SU-DHL-6 (cell line): Measurements from ENCODE around the gene CDH23.

ENCODE experiments used
- H2AFZ ChIP-seq: fragments of 200-600 bp; sonication (generic); 2 replicates; pipeline ENCODE4 v1.6.1; 2014; ENCODE audit warnings: low read depth, mild to moderate bottlenecking, moderate library complexity, mixed read lengths, antibody characterized with exemption, low read length; ENCODE audit not compliant: severe bottlenecking
- H3F3A ChIP-seq: fragments of 200-600 bp; shearing (Covaris generic); 2 replicates; pipeline ENCODE4 v1.6.0; 2016; ENCODE audit warnings: antibody characterized with exemption, mild to moderate bottlenecking; ENCODE audit not compliant: insufficient read depth
- H3K27ac ChIP-seq: fragments of 200-600 bp; sonication (generic); 2 replicates; pipeline ENCODE4 v1.5.1; 2016; ENCODE audit warnings: low read depth, mild to moderate bottlenecking, low read length, moderate library complexity, mixed read lengths
- H3K27me3 ChIP-seq: fragments of 200-600 bp; sonication (generic), shearing (Covaris generic); 2 replicates; pipeline ENCODE4 v1.6.0; 2014; ENCODE audit warnings: mild to moderate bottlenecking, low read length
- H3K36me3 ChIP-seq: fragments of 200-600 bp; sonication (generic); 2 replicates; pipeline ENCODE4 v1.6.1; 2014; ENCODE audit warnings: mild to moderate bottlenecking, low read length, mixed read lengths
- H3K4me2 ChIP-seq: fragments of 300-600, 200-600 bp; shearing (Covaris generic), sonication (generic); 2 replicates; pipeline ENCODE4 v1.6.0; 2014; ENCODE audit warnings: low read length, low read depth, mild to moderate bottlenecking; ENCODE audit not compliant: poor library complexity, severe bottlenecking
- H3K4me3 ChIP-seq: fragments of 200-600 bp; sonication (generic); 2 replicates; pipeline ENCODE4 v1.5.1; 2014; ENCODE audit warnings: antibody characterized with exemption, low read length, mild to moderate bottlenecking, mixed read lengths; ENCODE audit not compliant: insufficient read depth, poor library complexity, severe bottlenecking
- H3K79me2 ChIP-seq: fragments of 200-600 bp; sonication (generic); 2 replicates; pipeline ENCODE4 v1.6.1; 2014; ENCODE audit warnings: mild to moderate bottlenecking, low read length, moderate library complexity; ENCODE audit not compliant: insufficient read depth
- H3K9ac ChIP-seq: fragments of 200-600 bp; sonication (generic); 2 replicates; pipeline ENCODE4 v1.7.0; 2014; ENCODE audit warnings: mild to moderate bottlenecking, low read length
- H3K9me2 ChIP-seq: fragments of 200-600 bp; sonication (generic); replicated peaks from 2 replicates; pipeline ENCODE4 v1.6.1; 2014; ENCODE audit warnings: low read length; ENCODE audit not compliant: insufficient read depth
- H3K9me3 ChIP-seq: fragments of 200-600 bp; sonication (generic); 2 replicates; pipeline ENCODE4 v1.6.1; 2014; ENCODE audit warnings: low read length, mixed read lengths; ENCODE audit not compliant: insufficient read depth
- H4K20me1 ChIP-seq: fragments of 200-600 bp; sonication (generic); 2 replicates; pipeline ENCODE4 v1.6.1; 2014; ENCODE audit warnings: low read depth, mild to moderate bottlenecking, antibody characterized with exemption, low read length, moderate library complexity, mixed read lengths
- CTCF ChIP-seq: fragments of 200-600 bp; sonication (generic); IDR thresholded peaks from one replicate; pipeline ENCODE4 v1.5.1; 2017; ENCODE audit warnings: antibody characterized with exemption, mild to moderate bottlenecking, low read length, moderate library complexity; ENCODE audit not compliant: insufficient read depth, poor library complexity, severe bottlenecking
- EZH2phosphoT487 ChIP-seq: fragments of 200-600 bp; sonication (generic), shearing (Covaris generic); conservative IDR thresholded peaks from 2 replicates; pipeline ENCODE4 v1.6.1; 2018; ENCODE audit warnings: mild to moderate bottlenecking, antibody characterized with exemption, low read length, moderate library complexity, mixed read lengths

CDH23 gene

GRCh38 chr10:71828702-71829101 lies 432.0 kb downstream of the CDH23 start:
- Histone ChIP-seq H4K20me1 (no peaks in the 10 kb centered on the region), H3K9me2 (no peaks in the 10 kb centered on the region), H2AFZ (no peak overlapping the region), H3K36me3 (no peaks in the 10 kb centered on the region), H3K9me3 (no peaks in the 10 kb centered on the region), H3K79me2 (no peaks in the 10 kb centered on the region), H3F3A (no peaks in the 10 kb centered on the region), H3K9ac (no peak overlapping the region), H3K4me2 (no peak overlapping the region), H3K4me3 (no peak overlapping the region), H3K27me3 (no peaks in the 10 kb centered on the region), H3K27ac (no peak overlapping the region)
- TF ChIP-seq EZH2phosphoT487 (no peak), CTCF (no peak)

GRCh38 chr10:71829171-71829570 lies 432.5 kb downstream of the CDH23 start:
- Histone ChIP-seq H3K36me3 (no peaks in the 10 kb centered on the region), H3F3A (no peaks in the 10 kb centered on the region), H3K79me2 (no peaks in the 10 kb centered on the region), H3K9me3 (no peaks in the 10 kb centered on the region), H3K27me3 (no peaks in the 10 kb centered on the region), H3K4me2 (no peak overlapping the region), H3K27ac (no peak overlapping the region), H4K20me1 (no peaks in the 10 kb centered on the region), H2AFZ (no peak overlapping the region), H3K4me3 (no peak overlapping the region), H3K9ac (no peak overlapping the region), H3K9me2 (no peaks in the 10 kb centered on the region)
- no peak for TF ChIP-seq CTCF
- no peak for TF ChIP-seq EZH2phosphoT487

- Histone ChIP-seq H3K27me3 (no peaks in the 10 kb centered on the region), H3K4me2 (no peak overlapping the region), H2AFZ (no peak overlapping the region), H3K9me3 (no peaks in the 10 kb centered on the region), H3K4me3 (no peak overlapping the region), H3K9ac (no peak overlapping the region), H3K36me3 (no peaks in the 10 kb centered on the region), H4K20me1 (no peaks in the 10 kb centered on the region), H3F3A (no peaks in the 10 kb centered on the region), H3K27ac (no peak overlapping the region), H3K9me2 (no peaks in the 10 kb centered on the region), H3K79me2 (no peaks in the 10 kb centered on the region)
- TF ChIP-seq CTCF (no peak), EZH2phosphoT487 (no peak)
Observed at GRCh38 chr10:71829896-71830295, 433.2 kb downstream of the CDH23 start.
